GM19468 (cell line): ENCODE data around the gene PLEKHA6.

Experiments
- ATAC-seq: cut with Tn5 transposase; IDR thresholded peaks from one replicate; pipeline ENCODE4 v1.9.1; 2021; ENCODE audit warnings: mild to moderate bottlenecking, moderate library complexity, moderate number of reproducible peaks; ENCODE audit not compliant: unreplicated experiment; ENCODE audit errors: extremely low read depth

Gene PLEKHA6

DNA sequence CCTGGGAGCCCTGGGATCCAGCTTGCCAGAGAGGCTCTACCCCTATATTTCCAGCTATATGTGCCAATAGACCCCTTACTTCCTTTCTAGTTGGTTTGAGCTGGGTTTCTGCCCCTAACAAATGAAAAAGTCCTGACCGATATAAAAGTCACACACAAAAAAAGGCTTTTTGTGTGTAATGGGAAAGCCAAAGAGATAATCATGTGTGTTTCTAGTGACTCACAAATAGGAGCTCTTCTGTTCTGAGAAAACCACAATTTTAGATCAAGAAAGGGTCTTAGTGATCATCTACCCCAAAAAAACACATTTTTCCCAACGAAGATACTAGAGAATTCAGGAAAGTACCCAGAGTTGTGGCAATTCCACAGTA is 23.0 kb upstream of the PLEKHA6 start:
- ATAC-seq, result no peak

DNA sequence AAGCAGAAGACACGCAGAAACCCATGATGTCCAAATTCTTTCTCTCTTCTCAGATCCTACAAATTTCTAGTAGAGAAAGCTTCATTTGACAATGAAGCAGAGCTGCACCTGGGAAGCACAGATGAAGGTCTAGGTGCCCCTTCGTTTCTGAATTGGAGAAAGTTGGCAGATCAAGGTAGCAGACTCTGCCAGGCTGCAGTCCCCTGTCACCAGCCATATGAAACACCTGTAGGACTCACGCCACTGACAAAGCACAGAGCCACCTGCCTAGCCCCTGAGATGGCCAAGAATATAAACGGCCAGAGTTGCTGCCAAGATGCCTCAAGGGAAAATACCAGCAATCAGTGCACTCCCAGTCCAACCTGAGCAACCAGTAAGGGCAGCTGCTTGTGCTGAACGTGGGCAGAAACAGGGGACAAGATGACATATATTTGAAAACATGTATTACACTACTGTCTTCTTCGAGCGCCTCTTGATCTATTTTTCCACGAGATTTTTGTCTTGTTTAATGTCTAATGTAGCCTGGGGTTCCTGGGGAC is 20.6 kb upstream of the PLEKHA6 start:
- ATAC-seq, result no peak

DNA sequence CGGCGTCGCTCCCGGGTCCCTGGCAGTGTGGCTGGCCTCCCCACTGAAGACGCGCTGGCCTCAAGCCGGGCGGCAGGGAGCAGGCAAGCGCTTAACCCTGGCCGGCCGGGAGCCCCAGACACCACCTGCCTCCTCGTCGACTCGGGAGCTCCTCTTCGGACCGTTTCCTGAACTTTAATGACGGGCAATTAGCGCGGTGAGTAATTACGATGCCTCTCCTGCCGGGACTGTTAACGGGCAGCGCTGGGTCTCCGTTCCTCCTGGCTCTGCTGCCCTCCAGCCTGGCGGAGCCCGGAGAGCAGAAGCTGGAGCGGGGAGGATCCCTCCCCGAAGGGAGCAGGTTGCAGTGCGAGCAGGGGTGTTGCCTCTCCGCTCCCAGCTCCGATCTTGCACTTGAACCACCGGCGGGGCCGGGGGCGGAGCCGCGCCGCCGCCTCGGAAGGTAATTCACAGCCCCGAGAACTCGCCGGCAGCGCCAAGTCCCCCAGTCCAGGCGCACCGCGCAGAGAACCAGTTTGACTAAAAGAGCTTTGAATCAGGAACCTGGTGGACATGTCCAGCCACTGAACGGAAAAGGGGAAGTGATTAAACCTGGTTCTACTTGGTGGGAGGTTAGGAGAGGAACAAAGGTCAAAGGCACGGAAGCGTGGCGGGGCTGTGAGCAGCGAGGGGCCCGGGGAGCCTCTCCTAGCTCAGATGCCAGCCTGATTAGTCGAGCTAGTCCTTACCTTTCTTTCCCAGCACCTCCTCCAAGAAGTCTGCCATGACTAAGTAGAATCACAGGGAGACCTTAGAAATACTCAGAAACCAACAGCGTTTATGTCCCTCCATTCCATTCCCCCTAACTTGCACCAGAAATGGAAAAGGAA is 18.3 kb upstream of the PLEKHA6 start:
- ATAC-seq, result no peak

DNA sequence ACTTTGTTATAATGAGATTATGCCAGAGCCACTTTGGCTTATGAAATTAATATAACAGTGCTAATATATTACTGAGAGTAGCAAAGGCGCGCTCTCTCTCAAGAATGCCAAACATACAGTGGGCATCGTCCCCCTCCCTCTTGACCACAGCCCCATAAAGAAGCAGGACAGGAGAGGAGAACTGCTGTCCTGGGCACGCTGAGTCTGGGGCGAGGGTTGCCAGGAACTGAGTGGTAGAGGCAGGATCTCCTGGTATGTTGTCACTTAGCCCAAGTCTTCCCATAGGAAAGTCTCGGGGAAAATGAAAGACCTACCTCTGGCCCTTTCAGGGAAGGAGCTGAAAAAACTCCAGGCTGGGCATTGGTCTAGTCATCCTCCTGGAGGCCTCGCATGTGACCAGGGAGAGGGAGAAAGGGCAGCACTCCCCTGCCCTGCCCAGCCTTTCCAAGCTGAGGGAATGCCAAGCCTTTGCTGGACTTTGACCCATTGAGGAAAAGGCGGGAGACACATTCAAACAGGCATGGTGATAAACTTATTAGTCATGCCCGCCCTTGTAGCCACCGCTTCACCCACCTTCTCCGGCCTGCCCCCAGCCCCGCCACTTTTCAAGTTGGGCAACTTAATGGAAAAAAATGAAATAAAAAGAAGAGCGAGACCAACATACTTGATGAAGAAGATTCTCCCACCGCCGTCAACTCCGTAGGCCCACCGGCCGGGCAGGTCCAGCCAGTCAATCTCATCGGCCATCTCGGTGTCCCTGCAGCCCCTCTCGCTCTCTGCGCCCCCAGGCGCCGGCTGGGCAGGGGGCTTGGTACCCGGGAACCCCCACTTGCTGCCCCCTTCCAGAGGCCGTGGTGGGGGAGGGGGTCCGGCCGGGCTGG is 17.4 kb upstream of the PLEKHA6 start:
- ATAC-seq, result no peak

DNA sequence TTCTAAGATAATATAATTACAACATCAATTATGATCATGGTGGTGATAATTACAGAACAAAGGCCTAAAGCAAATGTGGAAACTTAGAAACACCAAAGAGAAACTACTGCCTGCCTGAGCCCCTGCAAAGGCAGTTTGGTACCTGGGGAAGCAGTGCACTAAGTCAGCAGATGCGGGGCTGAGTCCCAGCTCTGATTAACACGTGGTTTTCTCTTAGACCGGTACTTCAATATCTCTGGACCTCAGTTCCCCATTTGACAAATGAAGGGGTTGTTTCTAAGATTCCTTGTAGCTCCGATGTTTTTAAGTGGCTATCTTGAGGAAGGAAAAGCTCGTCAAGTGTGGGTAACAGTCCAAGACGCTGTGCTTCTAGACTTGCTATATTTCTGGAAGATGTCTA is 16.7 kb upstream of the PLEKHA6 start:
- no peak for ATAC-seq

DNA sequence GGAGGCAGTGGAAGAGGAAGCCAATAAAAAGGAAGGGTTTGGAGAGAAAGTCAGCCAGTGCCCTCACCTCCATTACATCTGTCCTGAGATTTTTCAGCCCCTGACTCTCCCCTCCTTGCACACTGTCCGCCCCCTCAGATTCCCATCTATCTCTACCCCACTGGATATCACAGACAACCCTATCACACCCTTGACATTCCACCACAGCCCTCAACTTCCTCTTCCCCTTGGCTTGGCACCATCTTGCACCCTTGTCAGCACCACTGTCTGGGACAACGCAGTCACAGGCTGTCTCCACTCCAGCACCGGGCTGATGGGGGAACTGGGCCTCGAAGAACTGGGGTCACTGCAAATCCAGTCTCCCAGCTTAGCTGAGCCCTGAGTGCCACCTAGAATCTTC is 14.2 kb upstream of the PLEKHA6 start:
- ATAC-seq, result no peak

DNA sequence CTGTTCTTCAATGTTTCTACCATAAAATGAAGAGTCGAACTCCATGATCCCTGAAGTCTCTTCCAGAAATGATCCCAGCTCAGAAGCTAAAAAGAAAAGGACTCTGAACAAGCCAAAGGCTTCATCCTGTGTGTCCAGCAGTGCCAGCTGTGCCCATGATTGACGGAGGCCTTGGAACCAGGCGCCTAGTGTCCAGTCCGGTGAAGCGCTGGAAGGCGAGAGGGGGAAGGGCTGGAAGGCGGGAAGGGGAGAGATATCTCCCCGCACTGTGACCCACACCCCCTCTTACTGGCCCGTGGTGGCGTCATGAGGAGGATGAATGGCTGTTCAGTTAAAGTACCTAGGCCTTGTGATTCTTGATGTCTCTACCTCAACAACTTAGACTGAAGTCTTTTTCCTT is 10.4 kb upstream of the PLEKHA6 start:
- no peak for ATAC-seq

DNA sequence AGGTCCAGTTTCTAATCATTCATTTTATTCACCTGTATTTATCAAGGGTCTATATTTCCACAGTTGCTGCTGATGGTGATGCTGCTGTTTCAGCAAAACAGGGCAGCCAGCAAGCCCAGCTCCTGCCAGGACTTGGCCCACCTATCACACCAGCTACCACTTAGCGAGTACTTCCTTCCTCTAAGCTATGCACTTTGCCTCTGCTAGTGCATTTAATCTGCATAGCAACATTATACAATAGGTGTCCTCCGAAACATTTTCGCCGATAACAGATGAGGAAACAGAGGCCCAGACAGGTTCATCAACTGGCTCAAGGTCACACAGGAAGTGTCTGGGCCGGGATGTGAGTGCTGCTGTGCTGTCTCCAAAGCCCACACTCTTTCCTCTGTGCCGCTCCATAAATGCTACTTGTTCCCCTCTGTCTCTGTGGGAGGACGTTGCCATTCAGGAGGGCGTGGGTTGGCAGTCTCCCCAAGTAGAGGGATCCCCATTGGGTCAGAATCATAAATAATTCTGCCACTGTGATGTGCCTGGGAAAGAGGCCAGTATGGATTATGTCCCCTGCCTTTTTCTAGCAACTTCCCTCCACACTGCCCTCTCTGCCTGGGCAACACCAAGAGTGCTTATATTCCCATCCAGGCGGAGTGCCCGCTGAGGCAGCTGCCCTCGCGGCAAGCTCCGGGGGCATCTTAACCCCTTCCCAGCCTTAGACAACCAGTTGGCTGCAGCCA is 9.4 kb upstream of the PLEKHA6 start:
- ATAC-seq, result no peak

DNA sequence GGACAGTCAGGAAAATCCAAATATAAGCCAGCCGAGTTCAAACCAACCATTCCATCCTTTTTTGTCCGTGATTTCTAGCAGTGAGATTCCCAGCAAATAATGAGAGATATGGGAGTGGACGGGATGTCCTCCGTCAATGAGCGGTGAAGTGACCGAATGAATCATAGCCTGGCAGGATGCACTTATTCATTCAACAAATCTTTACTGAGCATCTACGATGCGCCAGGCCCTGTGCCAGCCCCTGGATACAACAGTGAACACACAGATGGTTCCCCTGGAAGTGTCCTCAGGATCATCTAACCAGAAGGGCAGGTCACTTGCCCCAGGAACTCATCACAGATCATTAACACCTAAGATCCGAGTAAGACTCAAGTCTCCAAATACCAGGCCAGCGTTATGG is 8.2 kb upstream of the PLEKHA6 start:
- no peak for ATAC-seq

DNA sequence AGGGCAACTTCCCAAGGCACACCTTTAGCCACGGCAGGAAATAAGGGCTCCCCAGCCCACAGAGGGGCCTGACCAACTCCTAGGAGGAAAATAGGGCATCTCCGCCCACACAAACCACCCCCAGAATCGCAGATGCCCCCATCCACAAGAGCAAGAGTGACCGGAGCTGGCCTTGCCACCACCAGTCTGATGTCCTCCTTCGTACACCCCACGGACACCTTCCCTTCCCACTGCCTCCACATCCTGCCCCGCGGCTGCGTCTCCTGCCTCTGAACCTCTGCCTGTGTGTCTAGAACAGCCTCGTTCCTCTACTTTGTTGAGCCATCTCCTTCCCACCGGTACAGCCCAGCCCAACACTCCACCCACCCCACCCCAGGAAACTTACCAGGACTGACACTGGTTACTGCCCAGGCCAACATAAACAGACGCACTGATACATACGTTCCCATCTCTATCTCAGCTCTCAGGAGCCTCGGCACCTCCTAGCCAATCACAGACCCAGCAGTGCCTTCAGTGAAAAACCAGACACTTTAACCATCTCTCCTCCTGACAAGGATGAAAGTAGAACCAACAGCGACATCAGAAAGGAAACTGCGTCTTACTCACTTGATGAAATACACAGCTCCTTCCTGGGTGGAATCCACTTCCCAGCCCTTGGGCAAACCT is 7.6 kb upstream of the PLEKHA6 start:
- no peak for ATAC-seq

DNA sequence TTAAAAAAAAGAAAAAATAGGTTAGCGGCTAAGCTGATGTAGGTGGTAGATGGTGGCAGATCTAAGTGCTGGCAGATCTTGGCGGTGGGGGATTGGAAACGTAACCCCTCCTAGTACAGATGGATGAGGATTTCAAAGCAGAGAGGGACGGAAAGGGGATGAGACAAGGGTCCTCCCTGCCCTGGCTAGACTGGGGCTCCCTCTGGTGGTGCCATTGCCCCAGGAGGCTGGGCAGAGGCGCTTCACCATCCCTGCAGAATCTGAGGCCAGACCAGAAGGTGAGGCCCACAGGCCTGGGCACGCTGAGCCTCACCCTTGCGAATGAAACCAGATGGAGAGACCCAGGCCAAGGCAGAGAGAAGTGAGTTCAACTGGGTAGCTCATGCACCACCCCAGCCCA is 7.0 kb upstream of the PLEKHA6 start:
- ATAC-seq, result no peak

DNA sequence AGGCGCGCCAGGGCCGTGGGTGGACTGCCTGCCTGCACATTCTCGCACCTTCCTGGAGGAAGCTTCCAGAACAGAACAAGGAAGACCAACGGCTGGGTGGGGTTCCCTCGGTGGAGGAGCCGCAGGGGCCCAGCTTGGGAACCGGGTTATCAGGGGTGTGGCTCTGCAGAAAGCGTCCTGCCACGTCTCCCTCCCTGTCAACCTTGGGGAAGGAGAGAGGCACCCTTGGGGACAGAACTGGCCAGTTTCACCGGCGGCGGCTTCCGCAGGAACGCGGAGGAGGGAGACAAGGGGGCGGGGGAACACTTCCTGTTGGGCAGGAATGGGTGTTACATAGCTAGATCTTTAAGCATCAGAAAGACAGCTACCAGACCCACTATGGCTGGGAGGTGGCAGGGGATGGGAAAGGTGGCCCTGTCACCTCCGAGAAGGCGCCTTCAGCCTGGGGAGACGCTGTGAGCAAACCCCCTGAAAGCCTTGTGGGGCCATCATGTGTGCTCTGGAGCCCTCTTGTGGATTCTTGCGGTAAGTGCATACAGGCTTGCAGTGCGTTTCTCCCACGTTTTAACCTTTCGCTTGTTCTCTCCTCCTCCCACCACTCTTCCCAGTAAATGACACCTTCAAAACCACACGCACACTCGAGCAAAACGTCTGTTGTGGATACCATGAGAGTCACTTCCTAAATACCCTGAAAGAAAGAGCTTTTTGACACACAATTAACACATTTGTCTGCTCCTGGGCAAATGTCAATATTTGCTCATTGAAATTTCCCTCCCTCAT is 3.8 kb upstream of the PLEKHA6 start:
- no peak for ATAC-seq

DNA sequence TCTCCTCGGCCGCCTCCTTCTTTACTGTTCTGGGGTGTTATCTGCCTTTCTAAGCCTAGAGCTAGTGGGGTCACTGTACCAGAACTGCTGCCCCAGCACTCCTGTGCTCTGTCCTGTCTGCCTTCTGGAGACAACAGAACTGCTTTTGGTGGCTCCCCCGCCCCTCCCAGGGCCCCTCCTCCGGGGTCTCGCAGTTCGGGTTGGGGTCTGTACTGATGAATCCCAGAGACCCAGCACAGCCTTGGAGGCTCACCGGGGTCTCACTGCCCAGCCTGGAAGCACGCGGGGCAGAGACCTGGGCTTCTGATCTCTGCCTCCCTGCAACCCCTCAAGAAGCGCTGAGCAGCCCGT is 3.2 kb upstream of the PLEKHA6 start:
- ATAC-seq, result no peak

DNA sequence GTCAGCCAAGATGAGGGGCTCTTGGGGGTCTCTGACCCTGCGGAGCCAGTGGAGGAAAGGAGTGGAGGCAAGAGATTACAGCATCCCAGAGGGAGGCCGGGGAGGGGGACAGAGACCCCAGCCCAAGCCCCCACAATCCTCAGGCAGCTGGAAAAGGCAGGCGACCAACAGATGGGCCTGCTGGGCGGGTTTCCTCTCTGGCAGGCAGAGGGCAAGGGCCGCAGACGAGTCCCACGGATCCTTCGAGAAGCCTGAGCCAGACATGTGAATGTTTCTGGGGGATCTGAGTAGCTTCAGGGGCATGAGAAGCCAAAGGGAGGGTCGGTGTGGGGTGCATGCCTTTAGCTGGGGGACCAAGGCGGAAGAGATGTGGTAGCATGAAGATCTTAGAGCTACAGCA is 2.1 kb upstream of the PLEKHA6 start:
- no peak for ATAC-seq

DNA sequence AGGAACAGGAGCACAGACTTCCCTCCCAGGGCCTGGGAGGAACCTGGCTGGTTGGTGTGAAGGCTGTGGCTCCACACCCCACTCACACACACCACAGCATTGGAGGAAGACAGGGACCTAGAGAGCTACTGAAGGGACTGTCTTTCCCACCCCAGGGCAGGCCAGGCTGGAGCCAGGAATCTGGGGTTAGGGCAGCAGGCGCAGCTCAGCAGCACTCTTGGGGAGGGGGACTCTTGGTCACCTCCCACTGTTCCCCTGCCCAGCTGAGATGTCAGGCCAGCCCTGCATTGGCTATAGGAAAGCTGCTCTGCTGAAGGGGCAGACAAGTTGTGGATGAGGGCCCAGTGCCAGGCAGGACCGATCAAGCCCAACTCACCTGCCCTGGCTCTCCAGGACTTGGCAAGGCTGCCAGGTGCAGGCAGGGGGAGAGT is 1.6 kb upstream of the PLEKHA6 start:
- no peak for ATAC-seq

DNA sequence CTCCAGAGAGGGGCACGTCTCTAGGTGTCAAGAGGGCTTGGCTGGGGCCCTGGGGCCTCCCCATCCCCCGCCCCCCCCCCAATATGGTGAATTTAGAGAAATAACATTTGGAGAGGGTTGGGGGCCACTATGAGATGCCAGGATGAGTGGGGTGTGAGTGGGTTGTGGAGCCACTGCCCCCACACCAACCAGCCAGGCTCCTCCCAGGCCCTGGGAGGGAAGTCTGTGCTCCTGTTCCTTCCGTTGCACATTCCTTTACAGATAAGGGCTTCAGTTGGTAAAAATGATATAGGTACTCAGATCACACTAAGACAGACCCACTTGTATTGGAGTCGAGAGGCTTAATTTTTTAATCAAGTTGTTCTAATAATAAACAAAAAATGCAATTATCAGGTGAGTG is 585 bp upstream of the PLEKHA6 start:
- ATAC-seq, result no peak

DNA sequence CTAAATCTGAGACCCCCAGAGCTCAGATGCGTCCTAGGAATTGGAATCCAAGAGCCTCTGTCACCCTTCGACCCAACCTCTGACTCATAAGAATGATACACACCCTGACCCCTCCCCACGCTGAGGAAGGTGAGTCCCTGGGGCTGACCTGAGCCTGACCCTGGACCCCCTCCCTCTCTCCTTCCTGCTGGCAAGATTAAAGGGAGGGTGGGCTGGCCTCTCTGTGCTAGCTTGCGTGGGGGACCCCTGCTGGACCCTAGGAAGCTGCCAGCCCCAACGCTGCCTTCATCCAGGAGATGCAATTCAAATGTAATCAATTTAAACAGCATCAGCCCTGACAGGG is 627 bp downstream of the PLEKHA6 start:
- ATAC-seq, result no peak

DNA sequence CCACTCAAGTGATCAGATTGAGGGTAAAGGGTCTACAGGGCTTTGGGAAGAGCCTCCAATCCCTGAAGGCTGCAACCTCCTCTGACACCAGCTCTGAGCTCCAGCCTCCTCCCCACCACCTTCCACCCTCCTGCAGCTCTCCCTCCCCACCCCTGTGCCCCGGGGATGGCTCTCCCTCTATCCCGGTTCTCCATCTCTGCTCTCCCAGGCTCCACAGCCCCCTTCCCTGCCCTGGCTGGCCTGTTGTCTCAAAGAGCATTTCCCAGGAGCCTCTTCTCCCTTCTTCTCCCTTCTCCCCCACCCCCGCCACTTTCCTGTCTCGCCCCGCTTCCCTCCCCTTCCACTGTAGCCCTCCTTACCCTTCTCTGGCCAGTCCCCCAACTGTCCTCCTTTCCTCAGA is 1.1 kb downstream of the PLEKHA6 start:
- ATAC-seq, result no peak
